Dendritic cell treated with granulocyte-macrophage colony-stimulating factor and Interleukin-4, amounts not matched to agents 40 ng/mL and 50 ng/mL, for 4 days (primary cell): Measurements from ENCODE around the gene VPS13C.

Source experiments
- H3K27ac Mint-ChIP-seq: one replicate; pipeline ENCODE4 v1.8.0; 2022; ENCODE audit warnings: mild to moderate bottlenecking, mixed read lengths
- H3K27me3 Mint-ChIP-seq: one replicate; pipeline ENCODE4 v1.8.0; 2022; ENCODE audit warnings: mild to moderate bottlenecking, mixed read lengths
- H3K36me3 Mint-ChIP-seq: one replicate; pipeline ENCODE4 v1.8.0; 2022; ENCODE audit warnings: low read depth, mixed read lengths
- H3K4me1 Mint-ChIP-seq: one replicate; pipeline ENCODE4 v1.8.0; 2022; ENCODE audit warnings: low read depth, mixed read lengths
- H3K4me3 Mint-ChIP-seq: one replicate; pipeline ENCODE4 v1.8.0; 2022; ENCODE audit warnings: mild to moderate bottlenecking, moderate library complexity, mixed read lengths
- H3K9me3 Mint-ChIP-seq: one replicate; pipeline ENCODE4 v1.8.0; 2022; ENCODE audit warnings: mixed read lengths
- intact Hi-C: fragments of 100-400 bp; cut with micrococcal nuclease; formaldehyde crosslinking; loops from one replicate; pipeline ENCODE4 v1.15.0; 2022

VPS13C gene

DNA sequence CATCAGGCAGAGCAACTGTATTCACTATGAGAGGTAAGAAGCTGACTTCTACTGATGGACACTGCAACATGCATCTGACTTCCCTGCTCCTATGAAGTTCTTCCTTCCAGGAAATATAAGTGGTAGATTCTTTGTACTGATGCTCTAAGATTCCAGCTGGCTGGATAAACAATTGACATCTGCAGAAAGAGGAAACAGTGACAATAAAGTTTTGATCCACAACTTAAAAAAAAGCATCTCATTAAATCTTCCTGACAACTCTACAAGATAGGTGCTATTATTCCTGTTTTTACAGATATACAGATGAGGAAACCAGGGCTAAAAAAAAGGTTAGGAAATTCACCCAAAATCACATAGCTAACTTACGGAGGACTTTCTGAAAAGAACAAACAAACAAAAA is 142.8 kb downstream of the VPS13C start:
- Mint-ChIP-seq H3K27ac (no peak overlapping the region), H3K4me3 (no peak overlapping the region), H3K36me3 (peaks cover 74% of the 10 kb centered on the region), H3K9me3 (no peaks in the 10 kb centered on the region), H3K4me1 (no peaks in the 10 kb centered on the region), H3K27me3 (no peaks in the 10 kb centered on the region)
- intact Hi-C loops = loop anchor here (5.0 kb wide), 1 partner anchor 35 kb away; no protein-coding TSS in a partner anchor

DNA sequence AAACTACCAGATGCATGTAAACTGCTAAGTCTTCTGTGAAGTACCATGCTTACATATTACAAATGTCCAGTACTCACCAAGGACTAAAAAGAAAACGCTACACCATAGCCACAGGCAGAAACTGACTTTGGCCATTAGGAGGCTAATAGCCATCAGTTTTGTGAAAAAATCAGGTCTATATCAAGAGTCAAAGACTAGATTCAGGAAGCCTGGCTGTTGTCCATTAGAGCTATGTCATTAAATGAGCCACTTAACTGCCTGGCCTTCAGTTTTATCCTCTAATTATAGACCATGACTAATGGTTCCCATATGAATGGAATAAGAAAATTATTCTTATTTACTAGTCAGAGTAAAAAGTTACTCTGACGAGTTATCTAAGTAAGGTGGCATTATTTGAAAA is 144.1 kb downstream of the VPS13C start:
- no peaks in the 10 kb centered on the region for H3K9me3 Mint-ChIP-seq
- H3K4me1 Mint-ChIP-seq = no peaks in the 10 kb centered on the region
- intact Hi-C loops = loop anchor here (5.0 kb wide), 1 partner anchor 36 kb away; no protein-coding TSS in a partner anchor
- no peaks in the 10 kb centered on the region for H3K27me3 Mint-ChIP-seq
- no peak overlapping the region for H3K4me3 Mint-ChIP-seq
- H3K27ac Mint-ChIP-seq = no peak overlapping the region
- H3K36me3 Mint-ChIP-seq = peaks cover 67% of the 10 kb centered on the region

DNA sequence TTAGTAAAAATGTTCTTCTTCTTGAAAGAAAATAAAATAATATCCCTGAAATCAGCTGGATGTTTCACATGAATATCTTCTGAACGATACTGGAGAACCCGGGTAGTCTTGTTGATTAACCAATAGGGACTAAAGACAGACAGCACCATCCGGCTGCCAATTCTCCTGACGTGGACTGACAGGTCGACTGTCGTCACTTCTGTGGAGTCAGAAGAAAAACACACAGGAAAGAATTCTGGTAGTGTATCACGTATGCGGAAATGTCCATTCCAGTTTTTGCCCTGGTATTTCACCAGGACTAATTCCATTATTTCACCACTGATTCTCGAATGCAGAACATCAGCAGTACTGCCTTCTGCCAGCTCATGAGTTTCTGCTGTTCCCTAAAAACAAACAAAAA is 144.6 kb downstream of the VPS13C start:
- intact Hi-C loops = loop anchor here (5.0 kb wide), 1 partner anchor 37 kb away; no protein-coding TSS in a partner anchor
- no peak overlapping the region for H3K4me3 Mint-ChIP-seq
- H3K9me3 Mint-ChIP-seq = no peaks in the 10 kb centered on the region
- H3K4me1 Mint-ChIP-seq = no peaks in the 10 kb centered on the region
- no peaks in the 10 kb centered on the region for H3K27me3 Mint-ChIP-seq
- H3K27ac Mint-ChIP-seq = no peak overlapping the region
- peaks cover 70% of the 10 kb centered on the region for H3K36me3 Mint-ChIP-seq

DNA sequence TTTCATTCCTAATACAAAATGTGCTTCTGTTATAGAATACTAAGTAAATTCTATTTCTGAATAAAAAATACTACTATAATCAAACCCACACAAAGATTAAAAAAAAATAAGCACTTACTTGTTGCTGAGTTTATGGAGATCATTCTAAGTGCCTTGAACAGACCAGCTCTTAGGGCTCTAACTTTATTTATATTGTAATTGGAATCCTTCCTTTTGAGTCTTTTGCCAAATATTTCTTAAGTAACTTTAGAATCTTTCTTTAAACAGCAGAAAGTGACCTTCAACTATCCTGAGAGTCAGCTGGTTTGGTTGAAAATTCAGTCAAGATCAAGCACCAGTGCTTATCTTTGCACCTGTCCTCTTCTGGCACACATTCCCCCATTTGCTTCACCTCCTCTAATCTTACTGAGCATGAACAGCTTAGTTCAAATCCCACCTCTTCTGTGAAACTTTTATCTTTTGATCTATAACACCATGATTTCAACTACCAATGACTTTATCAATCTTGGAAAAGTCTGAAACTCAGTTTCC is 149.3 kb downstream of the VPS13C start:
- no peaks in the 10 kb centered on the region for H3K9me3 Mint-ChIP-seq
- H3K4me3 Mint-ChIP-seq = no peak overlapping the region
- H3K4me1 Mint-ChIP-seq = no peaks in the 10 kb centered on the region
- no peaks in the 10 kb centered on the region for H3K27me3 Mint-ChIP-seq
- intact Hi-C loops = no loop called here
- H3K27ac Mint-ChIP-seq = no peak overlapping the region
- H3K36me3 Mint-ChIP-seq = peaks cover 78% of the 10 kb centered on the region

DNA sequence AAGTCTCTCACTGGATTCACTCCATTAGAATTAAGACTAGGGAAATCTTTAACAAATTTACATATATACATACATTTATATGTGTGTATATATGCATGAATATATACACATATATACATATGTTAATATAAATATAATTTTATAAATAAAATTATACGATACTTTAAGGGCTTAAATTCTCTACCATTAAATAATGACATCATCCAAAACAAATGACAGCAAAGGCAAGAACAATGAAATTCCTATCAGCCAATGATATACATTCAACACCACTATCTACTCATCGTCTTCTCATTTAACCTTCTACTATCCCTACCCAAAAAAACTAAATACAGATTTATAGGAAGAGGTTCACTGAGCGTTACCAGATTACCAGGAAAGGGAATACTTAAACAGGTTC is 152.0 kb downstream of the VPS13C start:
- no peak overlapping the region for H3K4me3 Mint-ChIP-seq
- H3K9me3 Mint-ChIP-seq = peaks cover 8% of the 10 kb centered on the region
- intact Hi-C loops = no loop called here

DNA sequence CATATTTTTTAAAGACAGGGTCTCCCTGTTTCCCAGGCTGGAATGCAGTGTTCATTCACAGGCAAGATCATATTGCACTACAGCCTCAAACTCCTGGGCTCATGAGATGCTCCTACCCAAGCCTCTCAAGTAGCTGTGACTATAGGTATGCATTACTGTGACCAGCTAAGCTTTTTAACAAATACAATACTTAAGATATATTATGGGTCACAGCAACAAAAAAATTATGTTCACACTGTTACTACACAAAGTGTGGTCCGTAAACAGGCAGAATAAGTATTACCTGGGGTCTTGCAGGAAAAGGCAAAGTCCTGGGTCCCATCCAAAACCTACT is 152.5 kb downstream of the VPS13C start:
- intact Hi-C loops = no loop called here
- H3K27ac Mint-ChIP-seq = no peak overlapping the region
- H3K36me3 Mint-ChIP-seq = peaks cover 77% of the 10 kb centered on the region
- peaks cover 13% of the 10 kb centered on the region for H3K9me3 Mint-ChIP-seq
- H3K4me3 Mint-ChIP-seq = no peak overlapping the region
- no peaks in the 10 kb centered on the region for H3K4me1 Mint-ChIP-seq
- H3K27me3 Mint-ChIP-seq = no peaks in the 10 kb centered on the region

More for the DNA sequence above, 152.0 kb downstream of the VPS13C start:
- H3K27me3 Mint-ChIP-seq = no peaks in the 10 kb centered on the region
- no peak overlapping the region for H3K27ac Mint-ChIP-seq
- H3K36me3 Mint-ChIP-seq = peaks cover 77% of the 10 kb centered on the region
- no peaks in the 10 kb centered on the region for H3K4me1 Mint-ChIP-seq

DNA sequence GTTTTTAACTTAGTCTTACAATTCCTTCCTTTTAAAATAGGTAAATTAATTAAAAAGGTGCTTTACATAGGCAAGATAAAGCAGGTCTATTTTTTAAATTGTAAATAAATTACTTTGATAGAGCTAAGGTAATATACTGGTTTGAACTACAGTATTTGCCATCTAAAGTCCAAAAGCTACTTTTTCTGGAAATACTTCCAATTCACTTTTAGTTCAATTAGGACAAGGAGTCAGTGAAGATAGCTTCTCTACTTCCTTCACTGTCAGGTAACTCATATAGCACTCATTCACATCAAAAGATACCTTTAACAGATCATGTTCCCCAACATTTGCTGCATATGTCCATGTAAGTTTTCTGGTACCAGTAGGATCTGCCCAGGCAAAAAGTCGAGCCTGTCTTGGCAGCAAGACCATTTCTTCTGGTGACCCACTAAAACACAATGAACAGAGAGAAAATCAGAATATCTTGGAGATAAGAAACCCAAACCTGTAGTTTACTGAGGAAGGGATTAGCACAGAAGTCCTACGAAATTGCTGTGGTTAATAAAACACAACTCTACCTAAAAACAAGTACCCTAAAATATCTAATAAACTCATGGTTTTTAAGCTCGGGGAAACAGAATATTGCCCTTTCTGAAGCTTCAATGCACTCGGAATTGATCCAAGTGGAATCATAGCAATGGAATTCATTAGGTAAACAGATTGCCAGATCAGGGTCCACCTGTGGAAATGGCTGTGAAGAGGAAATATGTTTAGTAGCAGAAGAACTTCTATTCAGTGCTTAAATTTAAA is 153.1 kb downstream of the VPS13C start:
- Mint-ChIP-seq H3K9me3 (peaks cover 18% of the 10 kb centered on the region), H3K4me1 (no peaks in the 10 kb centered on the region), H3K27me3 (no peaks in the 10 kb centered on the region), H3K27ac (no peak overlapping the region), H3K4me3 (no peak overlapping the region), H3K36me3 (peaks cover 81% of the 10 kb centered on the region)
- intact Hi-C loops = no loop called here

DNA sequence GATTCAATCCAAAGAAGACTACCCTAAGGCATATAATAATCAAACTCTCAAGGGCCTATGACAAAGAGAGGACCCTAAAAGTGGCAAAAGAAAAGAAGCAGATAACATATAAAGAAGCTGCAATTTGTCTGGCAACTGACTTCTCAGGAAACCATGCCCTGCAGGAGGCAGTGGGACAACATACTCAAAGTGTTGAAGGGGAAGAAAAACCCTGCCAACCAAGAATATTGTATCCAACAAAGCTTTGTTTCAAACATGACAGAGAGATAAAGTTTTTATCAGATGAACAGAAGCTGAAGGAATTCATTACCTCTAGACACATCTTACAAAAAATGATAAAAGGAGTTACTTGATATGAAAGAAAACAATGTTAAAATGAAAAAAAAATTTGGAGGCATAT is 167.1 kb downstream of the VPS13C start:
- intact Hi-C loops = no loop called here
- Mint-ChIP-seq H3K27me3 (no peaks in the 10 kb centered on the region), H3K9me3 (peaks cover 49% of the 10 kb centered on the region), H3K4me3 (no peak overlapping the region), H3K36me3 (peaks cover 96% of the 10 kb centered on the region), H3K27ac (no peak overlapping the region), H3K4me1 (no peaks in the 10 kb centered on the region)

DNA sequence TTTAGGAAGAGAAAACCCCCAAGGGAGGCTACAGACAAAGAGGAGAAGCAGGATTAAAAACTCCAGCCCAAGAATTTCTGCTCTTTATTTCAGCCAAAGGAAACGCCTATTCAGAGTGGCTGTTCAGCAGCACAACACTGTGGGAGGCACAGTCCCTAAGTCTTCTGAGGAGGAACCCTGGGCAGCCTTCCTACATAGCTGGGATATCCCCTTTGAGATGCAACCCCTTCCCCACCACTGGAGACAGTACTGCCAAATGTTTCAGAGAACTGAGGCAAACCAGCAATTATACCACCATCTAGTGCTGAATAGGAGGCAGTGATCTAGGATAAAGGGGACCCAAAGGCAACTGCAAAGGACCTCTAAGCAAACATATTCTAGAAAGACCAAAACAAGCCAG is 168.1 kb downstream of the VPS13C start:
- no peaks in the 10 kb centered on the region for H3K4me1 Mint-ChIP-seq
- peaks cover 40% of the 10 kb centered on the region for H3K9me3 Mint-ChIP-seq
- no peak overlapping the region for H3K27ac Mint-ChIP-seq
- H3K27me3 Mint-ChIP-seq = no peaks in the 10 kb centered on the region
- peaks cover 96% of the 10 kb centered on the region for H3K36me3 Mint-ChIP-seq
- intact Hi-C loops = no loop called here
- no peak overlapping the region for H3K4me3 Mint-ChIP-seq

DNA sequence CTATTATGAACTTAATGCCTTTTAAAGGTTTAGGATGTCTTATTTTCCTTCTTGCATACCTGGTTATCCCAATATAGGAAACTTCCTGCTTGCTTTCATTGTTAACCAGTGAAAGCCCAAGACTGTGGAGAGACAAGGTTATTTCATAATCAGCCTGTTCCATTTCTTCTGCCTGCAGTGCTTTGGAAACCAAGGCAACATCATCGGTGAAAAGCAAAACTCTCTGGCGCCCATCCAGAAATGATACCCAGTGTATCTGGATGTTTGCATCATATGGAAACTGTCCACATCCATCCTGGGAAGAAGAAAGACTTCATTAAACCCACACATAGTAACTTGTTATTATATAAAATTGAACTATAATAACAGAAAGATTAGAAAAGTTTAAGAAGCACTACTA is 170.1 kb downstream of the VPS13C start:
- peaks cover 29% of the 10 kb centered on the region for H3K9me3 Mint-ChIP-seq

DNA sequence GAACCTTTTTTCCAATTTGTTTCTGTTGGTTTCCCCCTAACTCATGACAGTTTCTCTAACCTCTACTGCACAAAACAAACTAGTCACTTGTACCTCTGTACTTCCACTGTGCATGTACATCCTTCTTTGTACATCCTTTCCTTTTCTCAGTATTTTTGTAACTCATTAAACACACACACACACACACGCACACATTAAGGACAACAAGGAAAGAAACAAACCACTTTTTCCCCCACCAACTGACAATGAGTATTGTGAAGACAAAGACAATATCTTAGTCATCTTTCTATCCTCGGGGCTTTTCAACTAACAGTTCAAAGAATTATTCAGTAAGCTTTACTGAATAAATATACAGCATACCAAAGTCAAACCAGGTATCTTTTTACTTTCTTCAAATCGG is 170.5 kb downstream of the VPS13C start:
- Mint-ChIP-seq H3K36me3 (peaks cover 78% of the 10 kb centered on the region), H3K27me3 (no peaks in the 10 kb centered on the region), H3K4me1 (no peaks in the 10 kb centered on the region), H3K4me3 (no peak overlapping the region), H3K9me3 (peaks cover 25% of the 10 kb centered on the region), H3K27ac (no peak overlapping the region)
- intact Hi-C loops = no loop called here

More for the DNA sequence above, 170.1 kb downstream of the VPS13C start:
- Mint-ChIP-seq H3K36me3 (peaks cover 82% of the 10 kb centered on the region), H3K4me3 (no peak overlapping the region), H3K27ac (no peak overlapping the region), H3K4me1 (no peaks in the 10 kb centered on the region), H3K27me3 (no peaks in the 10 kb centered on the region)
- intact Hi-C loops = no loop called here

DNA sequence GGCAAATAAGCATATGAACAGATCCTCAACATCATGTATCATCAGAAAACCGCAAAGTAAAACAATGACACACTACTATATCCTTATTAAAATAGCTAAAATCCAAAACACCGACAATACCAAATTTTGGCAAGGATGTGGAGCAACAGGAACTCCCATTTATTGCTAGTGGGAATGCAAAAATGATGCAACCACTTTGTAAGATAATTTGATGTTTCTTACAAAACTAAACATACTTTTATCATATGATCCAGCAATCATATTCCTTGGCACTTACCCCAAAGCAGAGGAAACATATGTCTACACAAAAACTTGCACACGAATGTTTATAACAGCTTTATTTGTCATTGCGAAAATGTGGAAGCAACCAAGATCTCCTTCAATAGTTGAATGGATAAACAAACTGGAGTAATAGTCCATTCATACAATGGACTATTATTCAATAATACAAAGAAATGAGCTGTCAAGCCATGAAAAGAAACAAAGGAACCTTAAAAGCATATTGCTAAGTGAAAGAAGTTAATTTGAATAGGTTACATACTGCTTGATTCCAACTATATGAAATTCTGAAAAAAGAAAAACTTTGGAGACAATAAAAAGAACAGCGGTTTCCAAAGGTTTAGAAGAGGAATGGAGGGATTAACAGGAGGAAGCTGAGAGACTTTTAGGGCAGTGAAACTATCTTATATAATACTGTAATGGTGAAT is 172.0 kb downstream of the VPS13C start:
- H3K4me1 Mint-ChIP-seq = no peaks in the 10 kb centered on the region
- intact Hi-C loops = no loop called here
- H3K36me3 Mint-ChIP-seq = peaks cover 64% of the 10 kb centered on the region
- no peak overlapping the region for H3K4me3 Mint-ChIP-seq
- no peak overlapping the region for H3K27ac Mint-ChIP-seq
- H3K9me3 Mint-ChIP-seq = peaks cover 10% of the 10 kb centered on the region
- H3K27me3 Mint-ChIP-seq = no peaks in the 10 kb centered on the region

DNA sequence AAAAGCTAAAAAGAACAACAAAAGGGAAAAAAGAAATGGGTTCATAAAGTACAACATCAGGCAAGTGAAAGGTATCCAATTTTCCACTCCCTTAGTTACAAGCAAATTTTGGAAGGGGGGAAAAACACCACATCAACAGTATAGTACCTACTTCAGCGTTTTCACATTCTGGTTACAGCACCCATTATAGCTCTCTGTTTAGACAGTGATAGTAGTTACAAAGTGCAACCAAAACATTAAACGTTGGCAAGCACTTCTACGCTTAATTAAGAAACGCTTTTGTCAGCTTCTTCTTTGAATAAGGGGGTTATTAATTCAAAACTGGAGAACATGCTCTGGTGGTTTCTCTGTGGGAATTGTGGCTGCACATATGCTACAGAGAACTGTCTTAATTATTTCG is 180.2 kb downstream of the VPS13C start:
- intact Hi-C loops = no loop called here
- Mint-ChIP-seq H3K4me3 (no peak overlapping the region), H3K27me3 (no peaks in the 10 kb centered on the region), H3K36me3 (peaks cover 47% of the 10 kb centered on the region), H3K27ac (no peak overlapping the region), H3K9me3 (no peaks in the 10 kb centered on the region), H3K4me1 (no peaks in the 10 kb centered on the region)

DNA sequence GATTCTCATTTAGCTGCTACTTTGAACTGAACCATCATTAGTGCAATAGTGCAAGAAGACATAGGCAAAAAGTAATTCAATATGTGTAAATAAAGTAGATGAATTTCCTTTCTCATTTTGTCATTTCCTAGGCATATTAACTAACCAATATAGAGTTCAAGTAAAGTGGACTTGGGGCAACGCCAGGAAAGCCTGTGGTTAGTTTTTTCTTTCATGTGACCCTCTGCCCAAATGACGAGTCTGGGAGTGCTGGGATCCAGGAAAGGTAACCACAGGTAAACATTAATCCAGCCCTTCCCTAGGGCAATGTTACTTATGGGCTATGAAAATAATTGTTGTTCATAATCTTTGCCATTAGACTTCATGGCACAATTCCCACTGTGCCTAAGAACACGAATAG is 181.0 kb downstream of the VPS13C start:
- no peak overlapping the region for H3K4me3 Mint-ChIP-seq
- peaks cover 49% of the 10 kb centered on the region for H3K36me3 Mint-ChIP-seq
- no peaks in the 10 kb centered on the region for H3K4me1 Mint-ChIP-seq
- intact Hi-C loops = no loop called here
- H3K27ac Mint-ChIP-seq = no peak overlapping the region
- H3K9me3 Mint-ChIP-seq = no peaks in the 10 kb centered on the region
- H3K27me3 Mint-ChIP-seq = no peaks in the 10 kb centered on the region
